Neural progenitor cell (in vitro differentiated cells): ENCODE data around the gene WDR88.

Source experiments
- EZH2 ChIP-seq: fragments of 200-600 bp; sonication (generic); IDR thresholded peaks from 2 replicates; pipeline ENCODE4 v1.6.1; 2017; ENCODE audit warnings: antibody characterized with exemption, mild to moderate bottlenecking, moderate library complexity
- TF ChIP-seq, protein P1 (sequence below): fragments of 200-600 bp; sonication (generic); IDR thresholded peaks from 2 replicates; pipeline ENCODE4 v1.5.1; 2017; ENCODE audit warnings: antibody characterized with exemption, mild to moderate bottlenecking

DNA sequence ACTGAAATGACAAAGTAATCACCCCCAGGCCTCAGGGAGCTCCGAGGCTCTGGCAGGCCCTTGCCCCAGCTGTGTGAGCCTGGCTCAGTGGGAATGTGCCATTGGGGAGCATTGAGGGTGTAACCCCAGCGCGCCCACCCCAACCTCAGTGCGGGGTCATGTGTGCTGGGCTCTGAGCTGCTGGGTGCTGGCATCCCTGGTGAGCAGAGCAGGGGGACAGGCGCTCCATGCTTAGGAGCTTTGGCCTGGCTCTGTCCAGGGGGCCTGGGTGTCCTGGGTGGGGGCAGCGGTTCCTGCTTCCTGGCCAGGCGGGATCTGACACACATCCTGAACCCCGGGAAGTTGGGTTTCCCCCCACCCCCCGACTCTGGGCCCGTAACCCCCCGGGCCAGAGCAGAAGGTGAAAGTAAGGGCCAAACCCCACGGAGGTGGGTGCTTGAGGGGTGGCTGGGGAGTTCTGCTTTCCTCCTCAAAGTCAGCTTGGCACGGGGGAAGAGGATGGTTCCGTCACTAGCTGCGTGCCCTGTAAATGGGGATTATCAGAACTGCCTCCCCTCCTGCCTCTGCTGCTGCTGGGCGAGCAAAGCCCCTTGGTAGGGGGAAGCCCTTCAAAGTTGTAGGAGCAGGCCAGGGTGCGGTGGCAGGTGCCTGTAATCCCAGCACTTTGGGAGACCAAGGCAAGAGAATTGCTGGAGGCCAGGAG is 63.9 kb downstream of the WDR88 start:
- TF ChIP-seq, protein P1, sequence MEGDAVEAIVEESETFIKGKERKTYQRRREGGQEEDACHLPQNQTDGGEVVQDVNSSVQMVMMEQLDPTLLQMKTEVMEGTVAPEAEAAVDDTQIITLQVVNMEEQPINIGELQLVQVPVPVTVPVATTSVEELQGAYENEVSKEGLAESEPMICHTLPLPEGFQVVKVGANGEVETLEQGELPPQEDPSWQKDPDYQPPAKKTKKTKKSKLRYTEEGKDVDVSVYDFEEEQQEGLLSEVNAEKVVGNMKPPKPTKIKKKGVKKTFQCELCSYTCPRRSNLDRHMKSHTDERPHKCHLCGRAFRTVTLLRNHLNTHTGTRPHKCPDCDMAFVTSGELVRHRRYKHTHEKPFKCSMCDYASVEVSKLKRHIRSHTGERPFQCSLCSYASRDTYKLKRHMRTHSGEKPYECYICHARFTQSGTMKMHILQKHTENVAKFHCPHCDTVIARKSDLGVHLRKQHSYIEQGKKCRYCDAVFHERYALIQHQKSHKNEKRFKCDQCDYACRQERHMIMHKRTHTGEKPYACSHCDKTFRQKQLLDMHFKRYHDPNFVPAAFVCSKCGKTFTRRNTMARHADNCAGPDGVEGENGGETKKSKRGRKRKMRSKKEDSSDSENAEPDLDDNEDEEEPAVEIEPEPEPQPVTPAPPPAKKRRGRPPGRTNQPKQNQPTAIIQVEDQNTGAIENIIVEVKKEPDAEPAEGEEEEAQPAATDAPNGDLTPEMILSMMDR, result no peak
- no peak for TF ChIP-seq EZH2
